22Rv1 (cell line): ENCODE results near the gene SUCO.

Source experiments
- CTCF ChIP-seq: fragments of 450-650 bp; IDR thresholded peaks from 2 replicates; pipeline ENCODE4 v1.5.1; 2017; ENCODE audit warnings: mild to moderate bottlenecking
- ZFX ChIP-seq: fragments of 450-650 bp; IDR thresholded peaks from 2 replicates; pipeline ENCODE4 v1.6.1; 2017; ENCODE audit warnings: antibody characterized with exemption, borderline replicate concordance

DNA sequence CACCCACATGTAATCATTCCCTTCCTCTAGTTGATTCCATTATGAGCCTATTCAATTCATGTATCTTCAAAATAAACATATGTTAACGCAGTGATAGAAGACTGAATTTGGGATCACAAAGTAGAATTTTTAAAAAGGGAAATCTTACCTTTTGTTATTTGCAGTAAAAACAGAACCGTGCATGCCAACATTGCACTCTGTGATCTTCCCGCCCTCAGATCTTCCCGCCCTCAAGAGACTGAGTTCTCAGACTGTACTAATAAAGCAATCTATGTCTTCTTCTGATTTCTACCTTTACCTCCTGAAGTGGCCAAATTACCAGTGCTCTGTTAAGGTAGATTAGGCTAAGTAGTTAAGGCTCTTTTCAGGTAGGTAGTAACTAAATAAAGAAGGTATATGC lies 3.6 kb upstream of the SUCO start:
- no peak for TF ChIP-seq CTCF
- TF ChIP-seq ZFX, result no peak
